ENCODE results near the gene DTNB. TPM values are rescaled to one million over a fixed set of nuclear protein-coding genes. Genes with fewer than 3 reads are reported as not detected.

The DTNB gene
- total and polyA plus RNA-seq, 10 of the 15 experiments (the other 5 are each of a cell fraction or from before 2014, with no cell fraction given), result 4.5 to 30.6 (median 11.9) TPM

GRCh38 chr2:25673300-25674076 is at the start of gene DTNB (continued):
- TF ChIP-seq ZNF24 (IDR thresholded peaks at IDR 0.05) (no peak), STAT1 (conservative IDR thresholded peaks at IDR 0.05) (peak; percentile 89; the same call in 1 of the 2 replicates), POLR2A (IDR thresholded peaks at IDR 0.05; ENCODE audit: low read depth, low read length) (peak; percentile 80), E2F8 (IDR thresholded peaks at IDR 0.05; ENCODE audit: low read depth, partially characterized antibody) (no peak), SREBF2 (IDR thresholded peaks at IDR 0.05; ENCODE audit: low read length) (no peak), RBBP5 (conservative IDR thresholded peaks at IDR 0.05) (no peak), TARDBP (IDR thresholded peaks at IDR 0.05; ENCODE audit: borderline replicate concordance) (no peak), SMAD5 (IDR thresholded peaks at IDR 0.05; ENCODE audit: low read depth) (no peak), PKNOX1 (IDR thresholded peaks at IDR 0.05) (no peak), HDAC2 (IDR thresholded peaks at IDR 0.05) (no peak), SPI1 (IDR thresholded peaks at IDR 0.05; ENCODE audit: borderline replicate concordance, insufficient read depth, low read depth, low read length) (no peak), TBL1XR1 (IDR thresholded peaks at IDR 0.05; ENCODE audit: low read depth, low read length) (no peak), MXI1 (IDR thresholded peaks at IDR 0.05; ENCODE audit: low read depth, low read length) (no peak), RAD21 (IDR thresholded peaks at IDR 0.05; ENCODE audit: insufficient read depth, low read depth, low read length) (no peak), RELA (IDR thresholded peaks at IDR 0.05; ENCODE audit: borderline replicate concordance, partially characterized antibody) (no peak)

All from GM12878 (cell line).